ENCODE measurements around the gene DTNBP1. TPM values are rescaled to one million over a fixed set of nuclear protein-coding genes. Genes with fewer than 3 reads are reported as not detected.

DTNBP1 gene
- total RNA-seq, 1 experiment from 2014 or later, result 20.7 TPM

DNA sequence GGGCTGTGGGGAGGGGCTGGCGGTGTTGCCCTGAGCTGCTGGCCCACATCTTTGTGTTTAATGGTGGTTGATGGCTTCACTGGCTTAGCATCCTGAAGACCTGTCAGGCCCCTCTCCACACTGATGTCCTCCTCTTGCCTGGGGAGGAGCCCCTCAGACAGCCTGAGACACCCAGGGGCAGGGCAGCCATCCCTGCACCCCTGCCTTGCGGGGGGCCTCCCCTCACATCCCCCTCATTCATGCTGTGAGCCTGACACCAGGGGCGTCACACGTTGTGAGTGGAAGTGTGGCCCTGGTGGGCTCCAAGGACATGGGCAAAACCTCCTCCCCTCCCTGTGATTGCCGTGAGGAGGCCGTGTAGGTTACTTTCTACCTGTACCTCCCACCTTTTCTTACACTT is 152.7 kb downstream of the DTNBP1 start:
- H3K27ac Mint-ChIP-seq (ENCODE audit: unreplicated experiment), result no peak overlapping the region
- intact Hi-C loops (cut with micrococcal nuclease; ENCODE audit: unreplicated experiment), result no loop called here
- H3K27me3 ChIP-seq (replicated peaks; ENCODE audit: control insufficient read depth, insufficient read depth, low read length), result no peaks in the 10 kb centered on the region
- peaks cover 35% of the 10 kb centered on the region for H3K36me3 Mint-ChIP-seq (ENCODE audit: insufficient read depth, unreplicated experiment)
- no TSS peak for BruUV-seq (replicated peaks)
- DNase-seq, result no peak
- no peaks in the 10 kb centered on the region for H3K4me1 ChIP-seq
- TF ChIP-seq, protein P1, sequence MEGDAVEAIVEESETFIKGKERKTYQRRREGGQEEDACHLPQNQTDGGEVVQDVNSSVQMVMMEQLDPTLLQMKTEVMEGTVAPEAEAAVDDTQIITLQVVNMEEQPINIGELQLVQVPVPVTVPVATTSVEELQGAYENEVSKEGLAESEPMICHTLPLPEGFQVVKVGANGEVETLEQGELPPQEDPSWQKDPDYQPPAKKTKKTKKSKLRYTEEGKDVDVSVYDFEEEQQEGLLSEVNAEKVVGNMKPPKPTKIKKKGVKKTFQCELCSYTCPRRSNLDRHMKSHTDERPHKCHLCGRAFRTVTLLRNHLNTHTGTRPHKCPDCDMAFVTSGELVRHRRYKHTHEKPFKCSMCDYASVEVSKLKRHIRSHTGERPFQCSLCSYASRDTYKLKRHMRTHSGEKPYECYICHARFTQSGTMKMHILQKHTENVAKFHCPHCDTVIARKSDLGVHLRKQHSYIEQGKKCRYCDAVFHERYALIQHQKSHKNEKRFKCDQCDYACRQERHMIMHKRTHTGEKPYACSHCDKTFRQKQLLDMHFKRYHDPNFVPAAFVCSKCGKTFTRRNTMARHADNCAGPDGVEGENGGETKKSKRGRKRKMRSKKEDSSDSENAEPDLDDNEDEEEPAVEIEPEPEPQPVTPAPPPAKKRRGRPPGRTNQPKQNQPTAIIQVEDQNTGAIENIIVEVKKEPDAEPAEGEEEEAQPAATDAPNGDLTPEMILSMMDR (IDR thresholded peaks at IDR 0.05; ENCODE audit: insufficient read depth in 1 of 2, low read depth in 1 of 2, low read length in 1 of 2, severe bottlenecking in 1 of 2, unreplicated experiment in 1 of 2), result no peak
- H3K4me3 ChIP-seq (ENCODE audit: low read depth, low read length), result no peak overlapping the region
- peaks cover 2% of the 10 kb centered on the region for H3K36me3 ChIP-seq (ENCODE audit: control insufficient read depth, insufficient read depth, low read length)
- H3K9me3 ChIP-seq, result no peaks in the 10 kb centered on the region
- ChIA-PET POLR2A (no interaction called here), CTCF (no interaction called here)
- no peak overlapping the region for H3K4me3 Mint-ChIP-seq (ENCODE audit: unreplicated experiment)
- H3K9me3 Mint-ChIP-seq (ENCODE audit: unreplicated experiment), result no peaks in the 10 kb centered on the region
- H3K27me3 Mint-ChIP-seq (ENCODE audit: insufficient read depth, unreplicated experiment), result no peaks in the 10 kb centered on the region
- H3K4me1 Mint-ChIP-seq (ENCODE audit: low read depth, unreplicated experiment), result no peaks in the 10 kb centered on the region

DNA sequence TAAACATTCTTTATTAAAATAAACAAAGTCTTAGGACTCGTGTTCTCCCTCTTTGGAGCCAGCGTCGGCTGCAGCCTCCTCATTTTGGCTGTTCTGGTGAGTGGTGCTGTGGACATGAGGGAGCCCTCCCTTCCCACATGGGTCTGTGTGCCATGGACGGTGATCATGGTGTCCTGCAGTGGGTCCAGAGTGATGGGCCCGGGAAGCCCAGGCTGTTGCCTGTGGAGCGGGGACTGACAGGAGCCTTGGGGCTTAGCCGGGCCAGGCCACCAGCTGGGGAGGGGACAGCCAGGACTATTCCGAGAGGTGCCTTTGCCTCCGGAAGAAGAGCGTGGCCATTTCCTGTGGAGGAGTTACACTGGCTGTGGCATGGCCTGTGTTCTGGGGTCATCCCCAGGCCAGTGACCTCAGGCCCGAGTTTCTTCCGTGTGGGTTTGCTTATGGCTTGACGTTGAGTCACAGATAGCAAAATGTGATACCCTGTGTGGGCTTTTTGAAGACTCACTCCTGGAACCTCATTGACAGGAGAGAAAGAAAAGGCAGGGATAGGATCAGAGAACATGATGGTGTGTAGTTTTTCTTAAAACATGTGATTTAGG is 153.4 kb downstream of the DTNBP1 start:
- Histone ChIP-seq H3K9me3 (no peaks in the 10 kb centered on the region), H3K27me3 (replicated peaks; ENCODE audit: control insufficient read depth, insufficient read depth, low read length) (no peaks in the 10 kb centered on the region), H3K4me1 (no peaks in the 10 kb centered on the region), H3K36me3 (ENCODE audit: control insufficient read depth, insufficient read depth, low read length) (peaks cover 2% of the 10 kb centered on the region), H3K4me3 (ENCODE audit: low read depth, low read length) (no peak overlapping the region)
- ChIA-PET CTCF (no interaction called here), POLR2A (no interaction called here)
- Mint-ChIP-seq H3K9me3 (ENCODE audit: unreplicated experiment) (no peaks in the 10 kb centered on the region), H3K4me1 (ENCODE audit: low read depth, unreplicated experiment) (no peaks in the 10 kb centered on the region), H3K27ac (ENCODE audit: unreplicated experiment) (no peak overlapping the region), H3K4me3 (ENCODE audit: unreplicated experiment) (no peak overlapping the region), H3K36me3 (ENCODE audit: insufficient read depth, unreplicated experiment) (peaks cover 33% of the 10 kb centered on the region), H3K27me3 (ENCODE audit: insufficient read depth, unreplicated experiment) (no peaks in the 10 kb centered on the region)
- intact Hi-C loops (cut with micrococcal nuclease; ENCODE audit: unreplicated experiment), result no loop called here
- TF ChIP-seq, protein P1 (IDR thresholded peaks at IDR 0.05; ENCODE audit: insufficient read depth in 1 of 2, low read depth in 1 of 2, low read length in 1 of 2, severe bottlenecking in 1 of 2, unreplicated experiment in 1 of 2), result no peak
- no TSS peak for BruUV-seq (replicated peaks)
- DNase-seq, result no peak

DNA sequence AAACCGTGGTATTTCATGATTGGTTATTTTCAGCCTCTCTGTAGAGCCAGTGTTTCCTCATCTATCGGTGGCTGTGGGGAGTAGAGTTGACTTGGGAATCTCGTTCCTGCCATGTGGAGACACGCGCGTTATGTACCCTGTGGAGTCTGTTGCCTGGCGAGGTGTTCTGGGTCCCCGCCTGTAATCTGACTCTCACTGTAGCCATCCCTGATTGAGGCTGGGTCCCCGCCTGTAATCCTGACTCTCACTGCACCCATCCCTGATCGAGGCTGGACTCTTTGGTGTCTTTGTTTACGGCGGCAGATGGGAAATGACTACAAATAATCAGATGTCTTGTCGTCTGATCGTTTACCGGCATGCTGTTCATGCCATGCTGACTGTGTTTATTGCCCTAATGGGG is 153.9 kb downstream of the DTNBP1 start:
- DNase-seq, result no peak
- intact Hi-C loops (cut with micrococcal nuclease; ENCODE audit: unreplicated experiment), result no loop called here
- H3K36me3 Mint-ChIP-seq (ENCODE audit: insufficient read depth, unreplicated experiment), result peaks cover 33% of the 10 kb centered on the region
- no peak overlapping the region for H3K27ac Mint-ChIP-seq (ENCODE audit: unreplicated experiment)
- Histone ChIP-seq H3K4me3 (ENCODE audit: low read depth, low read length) (no peak overlapping the region), H3K27me3 (replicated peaks; ENCODE audit: control insufficient read depth, insufficient read depth, low read length) (no peaks in the 10 kb centered on the region), H3K9me3 (no peaks in the 10 kb centered on the region), H3K4me1 (no peaks in the 10 kb centered on the region), H3K36me3 (ENCODE audit: control insufficient read depth, insufficient read depth, low read length) (peaks cover 2% of the 10 kb centered on the region)
- no peaks in the 10 kb centered on the region for H3K4me1 Mint-ChIP-seq (ENCODE audit: low read depth, unreplicated experiment)
- no peak overlapping the region for H3K4me3 Mint-ChIP-seq (ENCODE audit: unreplicated experiment)
- no peaks in the 10 kb centered on the region for H3K9me3 Mint-ChIP-seq (ENCODE audit: unreplicated experiment)
- BruUV-seq (replicated peaks), result no TSS peak
- POLR2A ChIA-PET, result no interaction called here
- no peaks in the 10 kb centered on the region for H3K27me3 Mint-ChIP-seq (ENCODE audit: insufficient read depth, unreplicated experiment)
- TF ChIP-seq, protein P1 (IDR thresholded peaks at IDR 0.05; ENCODE audit: insufficient read depth in 1 of 2, low read depth in 1 of 2, low read length in 1 of 2, severe bottlenecking in 1 of 2, unreplicated experiment in 1 of 2), result no peak
- CTCF ChIA-PET, result no interaction called here

Measured in Caco-2 (cell line).